Measurements from ENCODE around the gene VLDLR.
A peak's percentile ranks its signal among the peaks of the same experiment; 100 is the strongest.

VLDLR gene

DNA sequence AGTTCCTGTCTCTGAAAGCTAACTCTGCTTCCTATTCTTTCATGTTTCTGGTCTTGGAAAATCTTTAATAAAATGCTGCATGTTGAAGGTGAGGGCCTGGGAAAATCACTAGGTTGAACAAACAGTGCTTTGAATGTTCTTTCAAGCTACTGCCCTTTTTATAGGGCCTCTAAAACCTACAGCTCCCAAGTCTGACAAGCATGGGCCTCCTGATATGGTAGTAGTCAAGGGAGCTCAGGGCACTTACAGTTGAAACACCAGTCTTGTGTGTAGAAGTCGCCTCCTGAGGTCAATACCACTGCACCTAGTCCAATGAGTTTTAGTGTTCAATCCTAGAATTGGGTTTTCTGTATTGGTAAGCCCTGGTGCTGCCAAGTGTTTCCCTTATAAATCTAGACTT is 20.5 kb downstream of the VLDLR start:
- FAIRE-seq, result no peak
- DNase-seq (ENCODE audit: insufficient read length, low spot score), result no peak

GRCh38 chr9:2645569-2645968 is 24.0 kb downstream of the VLDLR start:
- peak; percentile 85 for FAIRE-seq
- TF ChIP-seq SPI1 (IDR thresholded peaks at IDR 0.05; ENCODE audit: low read depth, low read length), result peak; percentile 95
- TF ChIP-seq POLR2A (IDR thresholded peaks at IDR 0.05; ENCODE audit: low read depth, low read length), result no peak
- TF ChIP-seq PAX5 (IDR thresholded peaks at IDR 0.05; ENCODE audit: insufficient read depth, low read length, severe bottlenecking), result no peak
- no peak for TF ChIP-seq TAF1 (IDR thresholded peaks at IDR 0.05; ENCODE audit: low read depth, low read length)
- DNase-seq (ENCODE audit: insufficient read length, low spot score), result peak; percentile 14

More for the DNA sequence above, 20.5 kb downstream of the VLDLR start:
- TF ChIP-seq POLR2AphosphoS5 (IDR thresholded peaks at IDR 0.05; ENCODE audit: low read depth, low read length) (no peak), TAF1 (IDR thresholded peaks at IDR 0.05; ENCODE audit: low read depth, low read length) (no peak), POU2F2 (IDR thresholded peaks at IDR 0.05; ENCODE audit: low read depth, low read length) (no peak), PAX5 (IDR thresholded peaks at IDR 0.05; ENCODE audit: insufficient read depth, low read length, severe bottlenecking) (no peak), SPI1 (IDR thresholded peaks at IDR 0.05; ENCODE audit: low read depth, low read length) (no peak), POLR2A (IDR thresholded peaks at IDR 0.05; ENCODE audit: low read depth, low read length) (no peak)

DNA sequence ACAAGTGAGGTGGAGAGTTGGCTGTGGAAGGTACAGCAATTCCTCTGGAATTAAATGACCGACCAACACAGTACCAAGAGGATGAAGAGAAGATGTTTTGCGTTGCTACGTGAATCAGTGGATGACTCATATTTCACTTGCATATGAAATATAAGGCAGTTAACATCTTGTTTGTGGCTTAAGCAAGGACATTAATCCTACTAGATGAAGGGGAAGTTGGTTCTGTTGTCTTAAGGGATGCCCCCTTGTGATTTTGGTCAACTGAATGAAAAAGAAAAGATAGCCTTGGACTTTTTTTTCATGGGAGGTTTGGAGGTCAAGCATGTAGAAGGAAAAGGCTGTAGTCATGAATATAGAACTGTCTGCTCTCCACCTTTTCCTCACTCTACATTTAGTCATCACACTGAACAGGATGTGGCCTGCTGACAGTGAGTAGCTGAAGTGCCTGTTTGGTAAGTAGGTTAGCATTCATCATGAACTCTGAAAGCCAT is 33.9 kb downstream of the VLDLR start:
- FAIRE-seq (no peak), DNase-seq (ENCODE audit: insufficient read length, low spot score) (no peak)
- TF ChIP-seq SPI1 (IDR thresholded peaks at IDR 0.05; ENCODE audit: low read depth, low read length) (no peak), PAX5 (IDR thresholded peaks at IDR 0.05; ENCODE audit: insufficient read depth, low read length, severe bottlenecking) (no peak), TAF1 (IDR thresholded peaks at IDR 0.05; ENCODE audit: low read depth, low read length) (no peak), POU2F2 (IDR thresholded peaks at IDR 0.05; ENCODE audit: low read depth, low read length) (no peak), POLR2AphosphoS5 (IDR thresholded peaks at IDR 0.05; ENCODE audit: low read depth, low read length) (no peak), POLR2A (IDR thresholded peaks at IDR 0.05; ENCODE audit: low read depth, low read length) (no peak)

DNA sequence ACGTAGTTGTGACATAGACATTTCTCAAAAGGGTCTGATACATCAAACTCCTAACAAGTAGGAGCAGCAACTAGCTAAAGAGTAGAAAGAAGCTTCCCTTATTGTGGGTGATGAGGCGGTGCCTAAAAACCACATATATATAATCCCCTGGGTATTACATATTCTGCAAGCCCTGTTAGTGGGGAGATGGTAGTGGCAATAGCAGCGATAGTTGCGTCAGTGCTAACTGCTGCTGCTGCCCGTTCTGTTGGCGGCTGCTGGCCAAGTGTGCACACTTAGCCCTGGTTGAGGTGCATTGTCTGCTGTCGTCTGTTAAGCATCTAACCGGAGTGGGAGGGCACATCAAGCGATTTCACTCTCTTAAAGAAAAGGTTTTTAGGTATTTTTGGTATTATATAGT is 35.8 kb downstream of the VLDLR start:
- no peak for FAIRE-seq
- no peak for DNase-seq (ENCODE audit: insufficient read length, low spot score)
- TF ChIP-seq SPI1 (IDR thresholded peaks at IDR 0.05; ENCODE audit: low read depth, low read length), result no peak

DNA sequence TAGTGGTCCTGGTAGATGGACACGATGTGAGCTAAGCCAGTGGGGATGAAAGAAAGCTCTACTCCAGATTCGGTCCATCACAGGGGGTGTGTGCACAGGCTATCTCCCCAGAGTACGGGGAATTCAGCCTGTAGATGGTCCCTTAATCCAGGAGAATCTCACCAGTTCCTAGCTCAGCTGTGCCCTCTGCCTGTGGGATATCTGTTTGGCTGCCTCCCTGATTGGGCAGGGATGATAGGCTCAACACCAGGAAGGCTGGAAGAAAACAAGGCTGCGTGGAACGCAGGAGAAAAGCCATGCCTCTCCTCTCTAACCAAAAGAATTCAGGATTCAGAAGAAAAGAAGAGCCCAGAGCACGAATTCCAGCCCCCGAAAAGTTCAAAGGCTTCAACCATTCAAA is 40.9 kb downstream of the VLDLR start:
- no peak for FAIRE-seq
- TF ChIP-seq POU2F2 (IDR thresholded peaks at IDR 0.05; ENCODE audit: low read depth, low read length) (no peak), POLR2AphosphoS5 (IDR thresholded peaks at IDR 0.05; ENCODE audit: low read depth, low read length) (no peak), POLR2A (IDR thresholded peaks at IDR 0.05; ENCODE audit: low read depth, low read length) (no peak)
- no peak for DNase-seq (ENCODE audit: insufficient read length, low spot score)

DNA sequence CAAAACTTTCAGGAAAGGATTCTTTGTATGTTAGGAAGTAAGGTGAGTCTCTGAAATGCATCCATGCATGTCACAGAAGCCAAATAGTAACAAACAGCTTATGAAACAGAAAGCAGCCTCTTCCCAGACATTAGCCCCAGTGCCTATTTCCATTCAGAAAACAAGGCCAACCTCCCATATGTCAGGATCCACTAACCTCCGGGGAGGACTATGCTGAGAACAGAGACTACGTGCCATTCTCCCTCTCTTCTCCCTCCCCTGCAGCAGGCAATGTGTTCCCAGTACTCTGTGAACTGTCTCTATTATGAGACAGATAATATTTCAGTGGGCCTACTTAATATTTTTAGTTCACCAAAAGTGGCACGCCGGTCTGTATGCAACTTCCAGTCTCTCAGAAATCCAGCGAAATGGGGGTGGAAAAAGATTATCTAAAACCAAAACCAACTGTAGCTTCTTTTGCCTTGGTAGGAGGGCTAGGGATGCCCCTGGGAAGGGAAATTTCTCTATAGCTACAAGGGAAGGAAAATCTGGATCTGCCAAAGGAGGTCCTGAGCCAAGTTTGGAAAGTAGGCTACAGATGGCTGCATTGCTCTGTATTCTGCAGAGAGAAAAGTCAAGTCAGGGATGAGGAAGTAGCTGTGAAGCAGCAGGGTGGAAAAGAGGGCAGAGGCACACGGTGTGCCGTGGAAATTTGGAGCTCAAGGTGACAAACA is 42.0 kb downstream of the VLDLR start:
- DNase-seq (ENCODE audit: insufficient read length, low spot score) (no peak), FAIRE-seq (no peak)
- no peak for TF ChIP-seq TAF1 (IDR thresholded peaks at IDR 0.05; ENCODE audit: low read depth, low read length)
- no peak for TF ChIP-seq POLR2AphosphoS5 (IDR thresholded peaks at IDR 0.05; ENCODE audit: low read depth, low read length)
- TF ChIP-seq POU2F2 (IDR thresholded peaks at IDR 0.05; ENCODE audit: low read depth, low read length), result no peak
- TF ChIP-seq POLR2A (IDR thresholded peaks at IDR 0.05; ENCODE audit: low read depth, low read length), result no peak
- no peak for TF ChIP-seq PAX5 (IDR thresholded peaks at IDR 0.05; ENCODE audit: insufficient read depth, low read length, severe bottlenecking)
- TF ChIP-seq SPI1 (IDR thresholded peaks at IDR 0.05; ENCODE audit: low read depth, low read length), result no peak

GRCh38 chr9:2664174-2665065 is 42.8 kb downstream of the VLDLR start:
- FAIRE-seq (no peak), DNase-seq (ENCODE audit: insufficient read length, low spot score) (no peak)
- TF ChIP-seq TAF1 (IDR thresholded peaks at IDR 0.05; ENCODE audit: low read depth, low read length), result no peak
- no peak for TF ChIP-seq SPI1 (IDR thresholded peaks at IDR 0.05; ENCODE audit: low read depth, low read length)

GRCh38 chr9:2666569-2666968 is 45.0 kb downstream of the VLDLR start:
- FAIRE-seq (no peak), DNase-seq (ENCODE audit: insufficient read length, low spot score) (no peak)
- TF ChIP-seq TAF1 (IDR thresholded peaks at IDR 0.05; ENCODE audit: low read depth, low read length) (no peak), POU2F2 (IDR thresholded peaks at IDR 0.05; ENCODE audit: low read depth, low read length) (no peak), PAX5 (IDR thresholded peaks at IDR 0.05; ENCODE audit: insufficient read depth, low read length, severe bottlenecking) (no peak), POLR2AphosphoS5 (IDR thresholded peaks at IDR 0.05; ENCODE audit: low read depth, low read length) (no peak), SPI1 (IDR thresholded peaks at IDR 0.05; ENCODE audit: low read depth, low read length) (no peak)

DNA sequence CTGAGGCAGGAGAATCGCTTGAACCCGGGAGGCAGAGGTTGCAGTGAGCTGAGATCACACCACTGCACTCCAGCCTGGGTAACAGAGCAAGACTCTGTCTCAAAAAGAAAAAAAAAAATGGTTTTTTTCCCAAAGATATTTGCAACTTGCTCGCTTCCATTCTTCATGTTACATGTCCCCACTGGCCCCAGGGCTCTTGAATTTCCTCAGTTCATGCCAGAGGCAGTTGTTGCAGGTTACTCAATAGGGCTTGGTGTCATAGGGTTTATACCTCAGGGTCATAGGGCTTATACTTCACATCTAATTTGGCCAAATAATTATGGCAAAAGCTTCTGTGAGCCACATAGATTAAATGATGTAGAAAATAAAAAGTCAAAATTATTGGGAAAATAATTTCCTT is 51.6 kb downstream of the VLDLR start:
- TF ChIP-seq PAX5 (IDR thresholded peaks at IDR 0.05; ENCODE audit: insufficient read depth, low read length, severe bottlenecking) (no peak), POU2F2 (IDR thresholded peaks at IDR 0.05; ENCODE audit: low read depth, low read length) (no peak), POLR2AphosphoS5 (IDR thresholded peaks at IDR 0.05; ENCODE audit: low read depth, low read length) (no peak), SPI1 (IDR thresholded peaks at IDR 0.05; ENCODE audit: low read depth, low read length) (no peak), POLR2A (IDR thresholded peaks at IDR 0.05; ENCODE audit: low read depth, low read length) (no peak), TAF1 (IDR thresholded peaks at IDR 0.05; ENCODE audit: low read depth, low read length) (no peak)
- FAIRE-seq (no peak), DNase-seq (ENCODE audit: insufficient read length, low spot score) (no peak)

All from GM12891 (cell line).